Pancreas (tissue), 10 donors: ENCODE results near the gene EPHA6. TPM values are rescaled to one million over a fixed set of nuclear protein-coding genes. Genes with fewer than 3 reads are reported as not detected.

Experiments used
- ATAC-seq, 4 donors: fragments of 200-7000 bp; cut with Tn5 transposase; one replicate each; pipeline versions ENCODE4 v1.8.0 to v1.9.1; 2020; ENCODE audit warnings: mild to moderate bottlenecking in 4 of 4, moderate library complexity in 4 of 4
- DNase-seq, 6 donors: peaks; one replicate each; pipeline ENCODE4 v3.0.0-alpha.2; 2020
- FAIRE-seq: peaks from 2 replicates; lab custom pipeline; 2012; peaks lifted over from hg19 to GRCh38; lab: Jason Lieb, UNC
- H3K27ac ChIP-seq, 4 donors: fragments of 200-600 bp; sonication (generic); 1 replicate in 3 of 4; 2 replicates in 1 of 4; pipeline versions ENCODE4 v1.5.0 to v1.8.0; 2020
- H3K27me3 ChIP-seq, 4 donors: fragments of 200-600 bp; one replicate each; pipeline ENCODE4 v1.8.0; 2021
- H3K36me3 ChIP-seq, 3 donors: fragments of 200-600 bp; sonication (generic) in 1 of 3; one replicate each; pipeline versions ENCODE4 v1.5.0 to v1.8.0; 2020 to 2021
- H3K4me1 ChIP-seq, 3 donors: fragments of 200-600 bp; one replicate each; pipeline ENCODE4 v1.8.0; 2021
- H3K4me3 ChIP-seq, 4 donors: fragments of 200-600 bp; sonication (generic) in 2 of 4; one replicate each; pipeline versions ENCODE4 v1.5.0 to v1.8.0; 2020 to 2021
- H3K9me3 ChIP-seq, 4 donors: fragments of 200-600 bp; one replicate each; pipeline ENCODE4 v1.8.0; 2021
- CTCF ChIP-seq, 4 donors: fragments of 200-600 bp; sonication (generic) in 3 of 4; IDR thresholded peaks; one replicate each; pipeline versions ENCODE4 v1.5.0 to v1.8.0; 2021; ENCODE audit warnings: antibody characterized with exemption in 4 of 4
- WGBS, 2 donors: extraction: QIAGEN DNeasy Blood & Tissue Kit; methylation state at CpG; one replicate each; pipeline ENCODE4 v1.1.7; 2013; 5-methylcytosine and 5-hydroxymethylcytosine counted together
- intact Hi-C, 3 donors: fragments of 100-400 bp; cut with DNase I; formaldehyde crosslinking; loops; one replicate each; pipeline versions ENCODE4 v1.11.1 to v1.14.2; 2022
- polyA plus RNA-seq, 2 donors: library from polyadenylated mRNA; stranded (reverse); fragments of 200-250 nt; gene quantifications; one replicate each; pipeline ENCODE4 v1.2.3, GENCODE V29; 2013
- total RNA-seq, 6 donors: library from RNA; stranded (reverse); fragmentation: NEBNext Ultra II Directional in 4 of 6; extraction: Animal tissue kit (Norgen Biotek cat#: 25700) in 4 of 6; gene quantifications; one replicate each; pipeline versions ENCODE4 v1.2.1 to v1.2.4, GENCODE V29; 2021 to 2023
- donor health status: healthy with polysubstance abuse.
- donor health status: DM: no; HTN: no; CAD: no; lungs with moderate emphysema.
- donor health status: DM: no; HTN: no; CAD: no.
- donor health status: control.
- donor health status: control.
- donor health status: Bipolar disorder and iron deficiency.
- donor health status: DM: yes; HTN: yes; CAD: no.
- donor health status: DM: no; HTN: no; CAD: no.
- donor health status: DM: no; HTN: no; CAD: no.
- donor health status: DM: yes; HTN: yes; CAD: no.

EPHA6 gene
- total and polyA plus RNA-seq, 8 donors, result 0.15 to 1.1 (median 0.57) TPM

GRCh38 chr3:97105989-97106651 is 291.7 kb downstream of the EPHA6 start:
- no peaks in the 10 kb centered on the region for H3K9me3 ChIP-seq
- no peak overlapping the region for H3K4me3 ChIP-seq
- DNase-seq (no peak), ATAC-seq (no peak), FAIRE-seq (no peak)
- no peaks in the 10 kb centered on the region for H3K36me3 ChIP-seq
- H3K4me1 ChIP-seq, result no peaks in the 10 kb centered on the region
- H3K27me3 ChIP-seq, result no peaks in the 10 kb centered on the region
- WGBS, 2 donors, result 50 to 56% methylated on average over 4 of the region's 4 CpGs
- no peak for TF ChIP-seq CTCF (IDR thresholded peaks at IDR 0.05)
- no peak overlapping the region for H3K27ac ChIP-seq
- intact Hi-C loops, result no loop called here

GRCh38 chr3:97106652-97106989 is 292.2 kb downstream of the EPHA6 start:
- H3K4me1 ChIP-seq, result no peaks in the 10 kb centered on the region

DNA sequence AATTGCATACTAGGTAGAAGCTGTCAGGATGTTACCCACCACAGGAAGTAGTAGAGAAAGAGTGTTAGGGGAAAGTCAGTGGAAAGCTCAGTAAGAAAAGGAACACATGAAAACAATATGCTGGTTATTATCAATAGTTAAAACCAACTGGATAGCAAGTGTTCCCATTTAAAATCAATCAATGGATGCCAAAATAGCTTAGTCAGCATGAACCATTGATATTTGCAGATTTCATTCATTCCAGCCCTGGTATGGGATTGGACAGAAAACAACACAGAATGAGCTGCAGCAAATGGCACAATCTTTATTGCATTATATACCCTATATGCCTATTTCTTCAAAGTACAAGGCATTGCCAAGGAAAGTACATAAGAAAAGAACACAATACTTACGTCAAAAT is 293.7 kb downstream of the EPHA6 start:
- 66 to 71% methylated on average over 1 of the region's 1 CpG for WGBS, 2 donors
- DNase-seq (no peak), FAIRE-seq (no peak), ATAC-seq (no peak)
- Histone ChIP-seq H3K9me3 (no peaks in the 10 kb centered on the region), H3K4me1 (no peaks in the 10 kb centered on the region), H3K27ac (no peak overlapping the region), H3K4me3 (no peak overlapping the region), H3K27me3 (no peaks in the 10 kb centered on the region), H3K36me3 (no peaks in the 10 kb centered on the region)
- no peak for TF ChIP-seq CTCF (IDR thresholded peaks at IDR 0.05)
- intact Hi-C loops, result no loop called here

More at GRCh38 chr3:97106652-97106989, 292.2 kb downstream of the EPHA6 start:
- WGBS, 2 donors, result 70 to 83% methylated on average over 4 of the region's 4 CpGs
- no peak for DNase-seq
- ATAC-seq, result no peak
- H3K4me3 ChIP-seq, result no peak overlapping the region
- H3K27ac ChIP-seq, result no peak overlapping the region
- no peak for TF ChIP-seq CTCF (IDR thresholded peaks at IDR 0.05)
- intact Hi-C loops, result no loop called here
- no peak for FAIRE-seq
- H3K27me3 ChIP-seq, result no peaks in the 10 kb centered on the region
- H3K9me3 ChIP-seq, result no peaks in the 10 kb centered on the region
- no peaks in the 10 kb centered on the region for H3K36me3 ChIP-seq

GRCh38 chr3:97111244-97111643 is 296.9 kb downstream of the EPHA6 start:
- WGBS, 2 donors, result 74 to 84% methylated on average over 1 of the region's 1 CpG
- Histone ChIP-seq H3K9me3 (no peaks in the 10 kb centered on the region), H3K36me3 (no peaks in the 10 kb centered on the region), H3K27ac (no peak overlapping the region), H3K4me3 (no peak overlapping the region), H3K27me3 (no peaks in the 10 kb centered on the region), H3K4me1 (no peaks in the 10 kb centered on the region)
- intact Hi-C loops, result no loop called here
- ATAC-seq (no peak), DNase-seq (no peak), FAIRE-seq (no peak)
- no peak for TF ChIP-seq CTCF (IDR thresholded peaks at IDR 0.05)

DNA sequence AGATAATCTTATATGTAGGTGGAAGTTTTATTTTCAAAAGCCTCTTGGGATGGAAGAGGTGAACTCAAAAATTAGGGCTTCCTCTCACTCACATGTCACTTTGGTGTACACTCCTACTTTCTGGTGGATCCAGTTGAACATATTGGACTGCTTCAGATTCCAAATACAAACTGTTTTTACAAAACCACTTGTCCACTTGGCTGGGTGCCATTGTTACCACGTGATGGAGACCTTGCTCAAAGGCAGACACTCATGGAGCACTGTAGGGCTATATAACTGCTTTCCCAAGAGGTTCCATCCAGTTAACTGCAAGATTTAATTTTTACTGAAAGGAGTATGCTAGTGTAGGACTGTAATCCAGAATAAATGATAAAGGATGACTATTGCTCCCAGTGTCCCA is 307.0 kb downstream of the EPHA6 start:
- Histone ChIP-seq H3K36me3 (no peaks in the 10 kb centered on the region), H3K4me1 (no peaks in the 10 kb centered on the region), H3K27ac (no peak overlapping the region), H3K4me3 (no peak overlapping the region), H3K9me3 (no peaks in the 10 kb centered on the region), H3K27me3 (no peaks in the 10 kb centered on the region)
- ATAC-seq (no peak), DNase-seq (no peak), FAIRE-seq (no peak)
- 52 to 59% methylated on average over 1 of the region's 1 CpG for WGBS, 2 donors
- TF ChIP-seq CTCF (IDR thresholded peaks at IDR 0.05), result no peak
- intact Hi-C loops, result no loop called here
